ENCODE measurements around the gene LMTK2.
A peak's percentile ranks its signal among the peaks of the same experiment; 100 is the strongest.

LMTK2 gene

DNA sequence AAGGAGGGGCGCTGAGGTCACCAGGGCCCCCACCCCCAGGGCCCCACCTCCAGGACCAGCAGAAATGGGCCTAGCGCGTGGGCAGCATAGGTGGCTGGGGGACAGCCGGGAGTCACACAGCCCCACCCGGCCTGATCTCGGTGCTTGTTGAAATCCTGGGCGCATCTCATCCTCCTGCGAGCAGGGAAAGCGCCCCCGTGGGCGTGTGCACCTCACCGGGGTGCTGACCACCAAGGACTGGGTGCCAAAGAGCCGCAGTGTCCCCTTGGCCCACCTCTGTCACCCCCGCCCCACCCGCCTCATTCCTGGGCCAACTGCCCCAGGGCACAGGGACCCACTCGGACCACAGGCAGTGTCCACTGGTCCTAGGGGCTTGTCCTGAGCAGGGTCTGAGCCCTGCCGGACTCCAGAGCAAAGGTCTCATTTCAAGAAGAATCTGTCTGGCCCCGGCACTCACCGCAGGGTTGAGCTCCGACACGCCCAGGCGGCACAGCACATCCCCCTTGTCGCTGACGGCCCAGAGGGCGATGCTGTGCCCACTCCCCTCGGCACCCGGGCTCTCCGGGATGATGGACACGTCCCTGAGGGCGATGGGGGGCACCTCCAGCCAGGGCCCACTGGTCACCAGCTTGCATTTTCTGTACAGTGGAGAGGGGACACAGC is 116.0 kb downstream of the LMTK2 start:
- DNase-seq, result no peak

DNA sequence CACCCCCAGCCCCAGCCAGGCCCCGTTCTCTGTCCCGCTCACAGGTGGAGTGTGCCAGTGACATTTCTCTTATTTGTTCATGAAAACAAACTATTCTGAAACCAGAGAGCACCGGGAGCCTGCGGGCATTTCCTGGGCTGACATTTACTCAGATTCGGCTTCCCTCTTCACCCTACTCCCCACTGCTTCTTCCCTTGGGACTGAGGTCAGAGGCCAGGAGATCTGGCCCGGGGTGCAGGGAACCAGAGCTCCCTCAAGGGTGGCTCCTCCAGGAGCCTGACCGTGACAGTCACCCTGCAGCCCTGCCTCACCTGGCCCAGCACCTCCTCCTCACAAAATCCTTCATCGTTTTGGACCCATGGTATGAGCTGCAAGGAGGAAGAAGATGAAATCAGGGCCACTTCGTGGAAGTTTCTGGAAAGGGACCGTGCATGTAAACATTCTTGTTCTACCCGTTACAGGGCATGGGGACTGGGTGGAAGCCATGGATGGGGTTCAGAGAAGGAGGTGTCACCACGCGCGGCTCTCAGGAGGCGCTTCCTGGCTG is 116.8 kb downstream of the LMTK2 start:
- no peak for DNase-seq

DNA sequence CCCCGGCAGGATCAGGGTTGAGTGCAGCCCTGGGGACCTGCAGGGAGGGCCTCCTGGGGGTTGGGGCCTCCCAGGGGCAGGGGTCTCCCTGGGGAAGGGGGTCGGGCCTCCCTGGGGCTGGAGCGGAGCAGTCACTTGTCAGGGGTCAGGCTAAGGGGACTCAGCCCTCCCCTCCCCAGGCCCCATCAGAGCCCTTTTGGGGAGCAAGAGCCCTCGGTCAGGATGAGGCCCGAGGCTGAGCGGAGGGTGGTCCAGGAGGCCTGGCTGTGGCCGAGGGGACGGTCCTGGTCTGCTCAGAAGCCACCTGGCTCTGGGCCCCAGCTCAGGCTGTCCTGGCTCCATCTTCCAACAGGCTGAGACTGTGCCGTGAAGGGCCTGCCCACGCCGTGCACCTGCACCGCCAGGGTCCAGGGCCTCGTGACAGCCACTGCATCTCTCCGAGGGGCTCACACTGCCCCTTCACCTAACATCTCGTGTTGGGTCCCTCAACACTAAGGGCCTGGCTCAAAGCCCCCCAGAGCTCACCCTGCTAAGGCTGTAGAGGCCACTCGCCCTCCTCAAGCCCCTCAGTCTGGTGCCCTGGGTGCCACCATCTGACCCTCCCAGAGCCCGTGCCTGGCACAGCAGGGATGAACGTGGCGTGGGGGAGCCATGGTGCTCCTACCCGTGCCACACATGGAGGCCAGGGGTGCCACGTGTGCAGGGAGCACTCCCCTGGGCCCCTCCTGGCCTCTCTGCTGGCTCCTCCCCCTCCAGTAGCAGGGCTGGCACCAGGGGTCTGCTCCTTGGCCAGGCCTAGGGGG is 117.4 kb downstream of the LMTK2 start:
- DNase-seq, result no peak

GRCh38 chr7:98224701-98225181 is 118.1 kb downstream of the LMTK2 start:
- DNase-seq, result no peak

GRCh38 chr7:98225913-98226614 is 119.4 kb downstream of the LMTK2 start:
- no peak for DNase-seq

GRCh38 chr7:98227939-98228338 is 121.3 kb downstream of the LMTK2 start:
- no peak for DNase-seq

DNA sequence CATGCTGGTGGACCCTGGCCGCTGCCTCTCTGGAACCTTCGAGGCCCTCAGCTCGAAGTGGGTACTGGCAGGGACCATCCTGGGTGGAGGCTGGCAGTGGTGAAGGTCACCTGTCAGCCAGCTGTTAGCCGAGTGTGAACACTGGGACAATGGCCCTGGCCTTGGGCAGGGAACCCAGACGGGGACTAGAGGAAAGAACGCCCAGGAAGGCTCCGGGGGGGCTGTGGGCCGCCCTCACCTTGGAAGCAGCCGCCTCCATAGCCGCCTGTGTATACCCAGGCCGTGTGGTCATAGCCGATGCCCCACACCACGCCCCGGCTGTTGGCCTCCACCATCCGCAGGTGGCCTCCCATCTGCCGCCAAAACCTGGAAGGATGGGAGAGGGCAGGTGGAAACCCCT is 122.1 kb downstream of the LMTK2 start:
- DNase-seq, result no peak

- peak; percentile 12 for DNase-seq
These were observed 122.8 kb downstream of the LMTK2 start for GRCh38 chr7:98229441-98229840.

- no peak for DNase-seq
These were observed 123.5 kb downstream of the LMTK2 start for GRCh38 chr7:98229991-98230745.

DNA sequence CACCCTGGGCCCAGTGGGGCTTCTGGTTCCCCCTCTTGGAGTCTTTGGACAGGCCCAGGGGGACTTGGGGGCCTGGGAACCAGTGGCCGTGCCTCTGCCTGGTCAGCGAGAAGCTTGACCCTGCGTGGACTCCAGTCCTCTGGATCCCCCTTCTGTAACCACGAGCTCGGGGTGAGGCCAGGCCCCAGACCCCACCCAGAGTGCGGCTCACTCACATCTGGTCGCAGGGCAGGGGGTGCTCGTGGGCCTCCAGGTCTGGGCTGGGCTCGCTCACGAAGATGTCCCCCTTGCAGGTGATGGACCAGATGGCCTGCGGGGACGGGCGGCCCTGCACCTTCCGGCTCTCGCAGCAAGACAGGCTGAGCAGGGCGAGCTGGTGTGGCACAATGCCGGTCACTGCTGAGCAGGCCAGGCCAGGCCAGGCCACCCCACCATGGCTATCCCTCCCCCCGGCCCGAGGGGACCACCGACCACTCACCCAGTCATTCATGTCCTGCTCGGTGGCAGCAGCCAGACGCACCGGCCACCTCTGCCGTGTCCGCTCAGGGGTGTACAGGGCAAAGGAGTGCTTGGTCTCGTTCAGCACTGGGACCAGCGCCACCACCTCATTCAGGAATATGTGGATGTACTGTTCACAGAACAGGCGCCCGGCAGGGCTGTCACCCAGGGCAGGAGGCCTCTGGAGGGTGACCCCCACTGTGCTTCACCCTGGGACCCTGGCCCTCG is 124.2 kb downstream of the LMTK2 start:
- no peak for DNase-seq

GRCh38 chr7:98231493-98232262 is 125.0 kb downstream of the LMTK2 start:
- no peak for DNase-seq

DNA sequence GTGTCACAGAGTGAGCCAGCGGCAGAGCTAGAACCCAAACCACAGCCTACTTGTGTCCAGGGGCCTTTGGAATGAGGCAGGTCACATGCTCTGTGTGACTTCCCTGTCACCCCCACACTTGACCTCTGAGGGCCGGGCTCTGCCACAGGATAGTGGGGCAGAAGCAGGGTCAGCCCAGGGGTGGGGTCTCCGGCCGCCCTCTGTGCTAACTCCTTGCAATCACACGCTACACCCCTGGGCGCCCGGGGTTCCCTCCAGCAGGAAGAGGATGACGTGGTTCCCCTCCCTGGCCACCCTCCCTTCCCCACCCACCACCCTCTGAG is 125.6 kb downstream of the LMTK2 start:
- DNase-seq, result no peak

DNA sequence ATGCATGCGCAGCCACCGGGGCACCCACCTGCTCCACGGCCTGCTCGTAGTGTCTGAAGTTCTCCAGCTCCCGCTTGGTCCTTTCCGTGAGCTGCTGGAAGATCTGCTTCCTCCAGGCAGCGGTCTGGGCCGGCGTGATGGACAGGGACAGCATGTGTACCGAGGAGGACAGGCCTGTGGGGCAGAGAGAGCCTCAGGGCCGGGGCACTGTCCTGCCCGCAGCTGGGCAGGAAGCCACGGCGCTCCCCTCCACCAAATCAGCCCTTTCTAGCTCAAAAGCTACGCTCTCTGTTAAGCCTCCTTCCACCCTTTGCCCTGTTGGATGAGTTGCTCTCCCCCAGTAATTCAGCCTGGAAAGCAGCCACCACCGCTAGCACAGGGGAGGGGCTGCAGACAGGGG is 126.1 kb downstream of the LMTK2 start:
- DNase-seq, result no peak

GRCh38 chr7:98233219-98234070 is 126.8 kb downstream of the LMTK2 start:
- DNase-seq, result no peak

DNA sequence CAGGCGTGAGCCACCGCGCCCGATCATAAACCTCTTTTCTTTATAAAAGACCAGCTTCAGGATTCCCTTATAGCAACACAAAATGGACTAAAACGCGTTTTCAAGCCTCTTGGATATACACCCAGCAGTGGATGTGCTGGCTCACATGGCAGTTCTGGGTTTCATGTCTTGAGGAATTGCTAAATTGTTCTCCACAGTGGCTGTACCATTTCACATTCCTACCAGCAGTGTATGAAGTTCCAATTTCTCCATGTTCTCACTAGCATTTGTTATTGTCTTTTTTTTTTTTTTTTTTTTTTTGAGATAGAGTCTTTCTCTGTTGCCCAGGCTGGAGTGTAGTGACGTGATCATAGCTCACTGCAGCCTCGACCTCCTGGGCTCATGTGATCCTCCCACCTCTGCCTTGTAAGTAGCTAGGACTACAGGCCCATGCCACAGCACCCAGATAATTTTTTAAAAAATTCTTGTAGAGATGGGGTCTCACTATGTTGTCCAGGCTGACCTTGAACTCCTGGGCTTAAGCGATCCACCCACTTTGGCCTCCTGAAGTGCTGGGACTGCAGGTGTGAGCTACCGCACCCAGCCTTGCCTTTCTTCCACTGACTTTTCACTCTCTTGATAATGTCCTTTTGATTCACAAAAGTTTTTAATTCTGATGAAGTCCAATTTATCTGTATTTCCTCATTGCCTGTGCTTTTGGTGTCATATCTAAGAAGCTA is 127.9 kb downstream of the LMTK2 start:
- no peak for DNase-seq

DNA sequence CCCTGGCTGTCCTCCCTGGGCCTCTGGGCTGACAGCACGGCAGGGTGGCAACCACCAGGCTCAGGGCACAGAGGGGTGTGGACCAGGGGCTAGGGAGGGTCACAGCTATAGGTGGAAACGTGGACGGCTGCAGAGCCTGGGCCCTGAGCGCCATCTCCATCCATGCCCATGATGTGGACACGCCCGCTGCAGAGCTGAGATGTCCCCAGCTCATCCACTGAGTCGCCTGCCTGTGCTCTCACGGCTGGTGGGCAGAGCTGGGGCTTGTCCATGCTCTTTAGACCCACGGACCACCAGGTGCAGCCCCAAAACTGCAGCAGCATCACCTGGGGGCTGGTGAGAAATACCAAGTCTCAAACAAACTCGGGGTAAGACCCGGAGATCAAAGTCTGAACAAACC is 129.2 kb downstream of the LMTK2 start:
- DNase-seq, result no peak

GRCh38 chr7:98236355-98237185 is 129.9 kb downstream of the LMTK2 start:
- DNase-seq, result no peak

- no peak for DNase-seq
These were observed 131.4 kb downstream of the LMTK2 start for GRCh38 chr7:98238076-98238475.

GRCh38 chr7:98238976-98239375 is 132.3 kb downstream of the LMTK2 start:
- no peak for DNase-seq

Measured in NCI-H146 (cell line).